ENCODE data around the gene RAB7A.

- TF ChIP-seq CTCF (IDR thresholded peaks at IDR 0.05 in 2 of 3, conservative IDR thresholded peaks at IDR 0.05 in 1 of 3; ENCODE audit: borderline replicate concordance in 1 of 3, insufficient read depth in 1 of 3, low read depth in 2 of 3, low read length in 2 of 3) = no peak
- TF ChIP-seq ZFX (IDR thresholded peaks at IDR 0.05) = no peak
- TF ChIP-seq TCF7L2 (IDR thresholded peaks at IDR 0.05; ENCODE audit: borderline replicate concordance, extremely low read depth, insufficient read depth, insufficient read length) = no peak
Measured at GRCh38 chr3:128735884-128736283, 9.9 kb downstream of the RAB7A start.

Measured in HCT116 (cell line).